Activated CD8-positive, alpha-beta memory T cell treated with anti-CD3 and anti-CD28 coated beads for 24 hours (primary cell): ENCODE data around the gene WDR90.

Source experiments
- DNase-seq: peaks from one replicate; pipeline ENCODE4 v3.0.0-alpha.2; 2020

The WDR90 gene

GRCh38 chr16:662095-662494 is 12.9 kb downstream of the WDR90 start:
- DNase-seq, result no peak

- no peak for DNase-seq
Observed at GRCh38 chr16:662597-662996, 13.4 kb downstream of the WDR90 start.

GRCh38 chr16:666572-666971 is 17.4 kb downstream of the WDR90 start:
- no peak for DNase-seq

- no peak for DNase-seq
Observed at GRCh38 chr16:667113-667779, 18.1 kb downstream of the WDR90 start.

- peak; percentile 97 for DNase-seq
Observed at GRCh38 chr16:667780-668518, 18.8 kb downstream of the WDR90 start, which contains the start of gene RHOT2. Gene RHOT2 (plus strand): TSS chr16:668132. CDS start chr16:668200, 68 bp downstream.

GRCh38 chr16:668519-669171 is 19.5 kb downstream of the WDR90 start:
- DNase-seq, result no peak

GRCh38 chr16:669666-670065 is 20.5 kb downstream of the WDR90 start:
- no peak for DNase-seq

GRCh38 chr16:670485-671352 is 21.6 kb downstream of the WDR90 start:
- DNase-seq, result no peak

- DNase-seq, result no peak
Observed at GRCh38 chr16:671353-672131, 22.4 kb downstream of the WDR90 start.

- no peak for DNase-seq
Observed at GRCh38 chr16:672371-672770, 23.2 kb downstream of the WDR90 start.

GRCh38 chr16:672851-673250 is 23.7 kb downstream of the WDR90 start:
- DNase-seq, result no peak

GRCh38 chr16:673399-673991 is 24.3 kb downstream of the WDR90 start:
- DNase-seq, result no peak

- no peak for DNase-seq
Observed at GRCh38 chr16:674214-674881, 25.2 kb downstream of the WDR90 start.

- DNase-seq, result peak; percentile 67
Observed at GRCh38 chr16:674968-675883, 26.1 kb downstream of the WDR90 start, which contains the start of gene RHBDL1. Gene RHBDL1 (plus strand): TSS chr16:675671. CDS start chr16:675791, 120 bp downstream.

GRCh38 chr16:675884-676564 is 26.9 kb downstream of the WDR90 start:
- DNase-seq, result no peak

GRCh38 chr16:676565-676902 is 27.4 kb downstream of the WDR90 start:
- DNase-seq, result no peak

GRCh38 chr16:676913-677312 is 27.7 kb downstream of the WDR90 start:
- no peak for DNase-seq

GRCh38 chr16:677316-678190 is 28.4 kb downstream of the WDR90 start:
- DNase-seq, result no peak
